ENCODE data around the gene ERGIC1.

ERGIC1 gene

DNA sequence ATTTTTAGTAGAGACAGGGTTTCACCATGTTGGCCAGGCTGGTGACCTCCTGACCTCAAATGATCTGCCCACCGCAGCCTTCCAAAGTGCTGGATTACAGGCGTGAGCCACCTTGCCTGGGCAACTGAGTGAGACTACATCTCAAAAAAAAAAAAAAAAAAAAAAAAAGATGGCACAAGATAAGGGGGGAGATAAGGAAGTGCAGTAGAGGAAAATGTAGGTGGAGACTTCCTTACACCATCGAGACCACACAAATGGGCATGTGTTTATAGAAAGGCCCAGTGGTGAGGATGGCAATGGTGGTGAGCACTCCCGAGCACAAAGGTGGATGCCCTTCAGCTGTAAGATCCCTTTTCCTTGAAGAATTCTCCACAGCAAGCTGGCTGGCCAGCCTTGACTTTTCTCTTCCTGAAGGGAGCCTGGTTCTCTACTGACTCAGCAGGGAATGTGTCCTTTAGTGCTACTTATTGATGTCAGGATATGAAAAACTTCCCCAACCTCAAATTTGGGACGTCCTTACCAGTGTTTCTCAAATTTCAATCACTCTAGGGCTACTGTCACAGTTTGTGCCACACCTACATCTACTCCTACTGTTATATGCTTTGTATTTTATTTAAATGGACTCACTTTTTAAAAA lies 28.2 kb downstream of the ERGIC1 start:
- TF ChIP-seq, protein P1, sequence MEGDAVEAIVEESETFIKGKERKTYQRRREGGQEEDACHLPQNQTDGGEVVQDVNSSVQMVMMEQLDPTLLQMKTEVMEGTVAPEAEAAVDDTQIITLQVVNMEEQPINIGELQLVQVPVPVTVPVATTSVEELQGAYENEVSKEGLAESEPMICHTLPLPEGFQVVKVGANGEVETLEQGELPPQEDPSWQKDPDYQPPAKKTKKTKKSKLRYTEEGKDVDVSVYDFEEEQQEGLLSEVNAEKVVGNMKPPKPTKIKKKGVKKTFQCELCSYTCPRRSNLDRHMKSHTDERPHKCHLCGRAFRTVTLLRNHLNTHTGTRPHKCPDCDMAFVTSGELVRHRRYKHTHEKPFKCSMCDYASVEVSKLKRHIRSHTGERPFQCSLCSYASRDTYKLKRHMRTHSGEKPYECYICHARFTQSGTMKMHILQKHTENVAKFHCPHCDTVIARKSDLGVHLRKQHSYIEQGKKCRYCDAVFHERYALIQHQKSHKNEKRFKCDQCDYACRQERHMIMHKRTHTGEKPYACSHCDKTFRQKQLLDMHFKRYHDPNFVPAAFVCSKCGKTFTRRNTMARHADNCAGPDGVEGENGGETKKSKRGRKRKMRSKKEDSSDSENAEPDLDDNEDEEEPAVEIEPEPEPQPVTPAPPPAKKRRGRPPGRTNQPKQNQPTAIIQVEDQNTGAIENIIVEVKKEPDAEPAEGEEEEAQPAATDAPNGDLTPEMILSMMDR (IDR thresholded peaks at IDR 0.05), result no peak

DNA sequence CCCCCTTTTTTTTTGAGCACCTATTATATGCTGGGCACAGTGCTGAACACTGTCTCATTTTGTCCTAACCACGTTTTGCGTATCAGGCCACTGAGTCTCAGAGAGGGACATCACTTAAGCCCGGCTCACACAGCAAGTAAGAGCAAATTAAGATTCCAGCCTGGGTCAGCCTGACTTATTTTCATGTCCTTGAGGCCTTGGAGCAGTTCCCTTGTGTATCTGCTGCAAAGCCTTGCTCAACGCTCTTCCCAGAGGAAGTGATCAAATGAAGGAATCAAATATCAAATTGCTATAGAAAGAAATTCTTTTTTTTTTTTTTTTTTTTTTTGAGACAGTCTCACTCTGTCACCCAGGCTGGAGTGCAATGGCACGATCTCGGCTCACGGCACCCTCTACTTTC lies 30.7 kb downstream of the ERGIC1 start:
- TF ChIP-seq, protein P1 (IDR thresholded peaks at IDR 0.05), result no peak

DNA sequence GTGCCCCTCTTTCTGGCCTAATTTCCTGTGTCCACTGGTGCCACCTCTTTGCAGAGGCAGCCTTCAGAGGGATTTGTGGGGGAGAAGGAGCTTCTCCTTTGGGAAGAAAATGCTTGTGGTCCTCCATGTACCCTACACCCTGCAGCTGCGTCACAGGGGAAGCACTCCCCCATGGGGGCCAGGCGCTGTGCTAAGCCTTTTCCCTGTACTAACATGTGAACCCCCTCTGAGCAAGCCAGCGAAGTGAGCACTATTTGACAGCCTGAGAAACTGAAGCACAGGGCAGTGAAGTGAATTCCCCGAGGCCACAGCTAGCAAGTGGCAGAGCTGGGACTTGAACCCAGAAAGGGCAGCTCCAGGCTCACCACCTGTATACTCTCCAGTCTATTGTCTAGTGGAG lies 32.3 kb downstream of the ERGIC1 start:
- TF ChIP-seq, protein P1 (IDR thresholded peaks at IDR 0.05), result no peak

DNA sequence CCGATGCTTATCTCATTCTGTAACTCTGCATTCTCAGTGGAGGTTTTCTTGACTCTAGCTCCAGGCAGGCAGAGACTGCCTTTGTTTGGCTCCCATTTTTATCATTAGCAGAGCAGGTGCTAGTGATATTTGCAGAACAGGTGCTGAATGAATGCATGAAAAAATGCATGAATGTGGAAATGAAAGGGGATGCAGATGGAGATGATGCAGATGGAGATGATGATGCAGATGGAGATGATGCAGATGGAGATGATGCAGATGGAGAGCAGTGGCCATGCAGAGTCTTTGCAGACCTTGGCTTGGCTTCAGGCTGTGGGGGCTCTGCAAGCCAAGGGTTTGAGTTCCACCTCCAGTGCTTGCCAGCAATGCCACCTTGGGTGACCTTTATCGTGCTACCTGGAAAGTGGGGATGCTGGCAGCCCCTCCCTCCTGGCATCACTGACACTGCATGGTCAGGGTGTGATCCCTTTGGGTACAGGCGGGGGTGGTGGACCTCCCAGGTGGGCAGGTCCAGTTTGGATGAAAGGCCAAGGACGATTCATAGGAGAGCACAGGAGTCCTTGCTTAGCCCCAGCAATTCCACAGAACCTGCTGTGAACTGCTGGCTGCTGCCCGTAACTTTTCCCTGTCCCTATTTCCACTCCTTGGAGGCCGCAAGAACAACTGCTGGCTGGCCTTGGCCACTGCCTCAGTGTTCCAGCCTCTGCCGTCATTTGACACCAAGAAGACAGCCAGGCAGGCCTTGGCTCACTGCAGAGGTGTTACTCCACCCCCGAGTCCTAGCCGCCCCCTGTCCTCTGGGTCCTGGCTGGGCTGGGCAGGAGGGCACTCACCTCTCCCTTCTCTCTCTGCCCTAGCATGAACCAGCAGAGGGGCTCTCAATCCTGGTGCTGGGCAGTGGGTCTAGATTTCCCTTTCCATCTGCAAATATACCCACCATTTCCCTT lies 33.0 kb downstream of the ERGIC1 start:
- TF ChIP-seq, protein P1 (IDR thresholded peaks at IDR 0.05), result no peak

DNA sequence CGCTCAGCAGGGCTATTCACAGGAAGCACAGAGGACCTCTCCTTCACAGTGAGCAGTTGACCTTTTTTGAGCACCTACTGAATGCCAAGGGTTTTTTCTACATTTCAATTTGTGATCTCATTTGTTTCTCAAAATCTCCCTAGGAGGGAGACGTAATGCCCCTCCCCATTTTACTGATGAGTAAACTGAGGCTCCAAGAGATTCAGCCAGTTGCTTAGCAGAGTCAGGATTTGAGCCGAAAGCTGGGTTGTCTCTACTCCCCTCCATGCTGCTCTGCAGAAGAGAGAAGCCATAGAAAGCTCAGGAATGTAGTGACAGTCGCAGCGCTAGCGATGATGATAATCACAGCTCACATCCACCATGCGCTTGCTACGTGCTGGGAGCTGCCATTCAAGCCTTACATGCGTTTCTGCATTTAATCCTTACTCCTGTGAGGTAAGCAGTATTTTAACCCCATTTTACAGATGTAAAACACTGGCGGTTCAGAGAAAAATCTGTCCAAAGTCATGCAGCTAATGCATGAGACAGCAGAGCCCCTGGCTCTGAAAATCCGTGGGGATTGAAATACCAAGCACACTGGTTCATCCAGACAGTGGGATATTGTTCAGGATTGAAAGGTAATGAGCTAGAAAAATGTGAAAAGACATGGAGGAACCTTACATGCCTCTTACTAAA lies 33.8 kb downstream of the ERGIC1 start:
- TF ChIP-seq, protein P1 (IDR thresholded peaks at IDR 0.05), result no peak

DNA sequence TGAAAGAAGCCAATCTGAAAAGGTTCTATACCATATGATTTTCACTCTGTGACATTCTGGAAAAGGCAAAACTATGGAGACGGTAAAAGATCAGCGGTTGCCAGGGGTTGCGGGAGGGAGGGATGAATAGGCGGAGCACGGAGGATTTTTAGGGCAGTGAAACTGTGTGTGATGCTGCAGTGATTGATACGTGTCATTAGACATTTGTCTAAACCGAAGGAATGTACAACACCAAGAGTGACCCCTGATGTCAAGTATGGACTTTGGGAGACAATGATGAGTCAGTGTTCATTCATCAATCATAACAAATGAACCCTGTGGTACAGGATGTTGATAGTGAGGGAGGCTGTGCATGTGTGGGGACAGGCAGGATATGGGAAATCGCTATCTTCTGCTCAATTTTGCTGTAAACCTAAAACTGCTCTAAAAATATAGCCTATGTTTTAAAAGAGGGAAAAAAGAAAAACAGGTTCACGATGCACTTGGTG lies 34.4 kb downstream of the ERGIC1 start:
- TF ChIP-seq, protein P1 (IDR thresholded peaks at IDR 0.05), result no peak

DNA sequence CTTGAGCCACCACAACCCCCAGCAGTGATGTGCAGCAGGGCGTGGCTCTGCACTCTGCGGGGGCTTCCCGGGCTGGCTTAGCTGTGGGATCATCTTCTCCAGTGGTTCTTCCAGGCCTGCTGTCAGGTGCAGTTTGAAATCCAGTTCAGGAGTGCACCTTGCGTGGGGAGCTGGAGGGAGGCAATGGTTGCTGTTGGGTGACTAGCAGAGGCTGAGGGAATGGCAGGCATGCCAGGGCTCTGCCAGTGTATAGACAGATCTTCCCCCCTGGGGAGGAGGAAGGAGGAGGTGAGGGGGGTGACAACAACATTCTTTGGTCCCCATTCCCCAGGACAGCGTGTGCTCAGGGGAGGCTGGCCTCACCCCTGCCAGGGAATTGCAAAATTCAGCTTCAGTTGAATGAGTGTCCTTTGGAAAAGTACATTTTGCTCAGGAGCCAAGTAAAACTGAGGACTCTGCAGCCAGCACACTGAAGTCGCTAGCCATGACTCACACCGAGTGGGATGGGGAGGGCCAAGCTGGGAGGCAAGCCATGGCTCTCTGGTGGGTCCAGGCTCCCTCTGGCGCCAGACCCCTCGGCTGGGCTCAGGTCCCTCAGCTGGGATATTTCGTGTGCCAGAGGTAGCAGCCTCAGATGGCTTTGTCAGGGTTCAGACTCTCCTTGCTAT lies 35.0 kb downstream of the ERGIC1 start:
- TF ChIP-seq, protein P1 (IDR thresholded peaks at IDR 0.05), result no peak
